IMR-90 (cell line): ENCODE measurements around the gene CDK5R1.

Experiments
- CTCF ChIP-seq: conservative IDR thresholded peaks from 2 replicates; pipeline ENCODE4 v1.5.1; 2012; ENCODE audit warnings: mild to moderate bottlenecking, low read depth, low read length, improper control_type of control experiment
- POLR2A ChIP-seq: IDR thresholded peaks from 2 replicates; pipeline ENCODE4 v1.6.1; 2012; ENCODE audit warnings: mild to moderate bottlenecking, low read depth, low read length

DNA sequence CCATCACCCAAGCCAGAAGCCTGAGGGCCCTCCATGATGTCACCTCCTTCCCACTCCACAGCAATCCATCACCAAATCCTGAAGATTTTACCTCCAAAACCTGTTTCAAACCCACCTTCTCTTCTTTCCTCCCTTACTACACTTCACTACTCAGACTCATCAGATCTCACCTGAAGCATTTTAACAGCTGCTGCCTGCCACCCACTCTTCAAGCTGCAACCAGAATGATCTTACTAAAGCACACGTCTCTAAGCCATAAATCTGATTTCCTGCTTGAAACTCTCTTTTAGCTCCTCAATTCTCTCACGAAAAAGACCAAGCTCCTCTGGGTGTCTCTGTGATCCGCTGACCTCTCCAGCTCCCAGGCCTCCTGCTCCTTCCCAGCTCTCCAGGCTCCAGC lies 46.5 kb downstream of the CDK5R1 start:
- TF ChIP-seq CTCF (no peak), POLR2A (no peak)
